Esophagus squamous epithelium (tissue), 5 donors: Measurements from ENCODE around the gene SRGAP3. TPM values are rescaled to one million over a fixed set of nuclear protein-coding genes. Genes with fewer than 3 reads are reported as not detected.

Experiments used
- DNase-seq: peaks from one replicate; lab custom pipeline; 2025; lab: John Stamatoyannopoulos, UW
- H3K27ac ChIP-seq, 4 donors: fragments of 200-600 bp; sonication (generic); one replicate each; pipeline ENCODE4 v1.5.1; 2016 to 2019; ENCODE audit warnings: mild to moderate bottlenecking in 1 of 4
- H3K27me3 ChIP-seq, 4 donors: fragments of 200-600 bp; sonication (generic); 1 replicate in 3 of 4; 2 replicates in 1 of 4; pipeline versions ENCODE4 v1.5.1 to v1.6.0; 2017 to 2021; ENCODE audit warnings: antibody characterized with exemption in 1 of 4
- H3K36me3 ChIP-seq, 3 donors: fragments of 200-600 bp; sonication (generic); one replicate each; pipeline ENCODE4 v1.5.1; 2016 to 2019
- H3K4me1 ChIP-seq, 3 donors: fragments of 200-600 bp; sonication (generic); one replicate each; pipeline ENCODE4 v1.5.1; 2017 to 2019
- H3K4me3 ChIP-seq, 4 donors: fragments of 200-600 bp; sonication (generic); 1 replicate in 3 of 4; 2 replicates in 1 of 4; pipeline ENCODE4 v1.5.1; 2016 to 2019; ENCODE audit warnings: mild to moderate bottlenecking in 2 of 4, moderate library complexity in 1 of 4
- H3K9me3 ChIP-seq, 3 donors: fragments of 200-600 bp; sonication (generic); one replicate each; pipeline ENCODE4 v1.5.1; 2016 to 2019
- CTCF ChIP-seq, 6 experiments: fragments of 450-650 bp in 4 of 6; fragments of 200-600 bp in 2 of 6; sonication (generic) in 2 of 6; IDR thresholded peaks; one replicate each; pipeline ENCODE4 v1.5.1; 2016 to 2019; ENCODE audit warnings: antibody characterized with exemption in 6 of 6, mild to moderate bottlenecking in 4 of 6, moderate library complexity in 4 of 6
- POLR2A ChIP-seq, 4 donors: fragments of 450-650 bp; IDR thresholded peaks; one replicate each; pipeline ENCODE4 v1.6.1; 2017; ENCODE audit warnings: antibody characterized with exemption in 4 of 4, mild to moderate bottlenecking in 4 of 4, moderate library complexity in 3 of 4
- WGBS, 2 donors: methylation state at CpG; one replicate each; pipeline ENCODE4 v1.1.5; 2018; 5-methylcytosine and 5-hydroxymethylcytosine counted together
- intact Hi-C: fragments of 100-400 bp; cut with DNase I; formaldehyde crosslinking; loops from one replicate; pipeline ENCODE4 v1.15.0; 2022
- total RNA-seq, 4 donors: library from RNA; depleted of rRNA; stranded (reverse); fragments of >200 nt; gene quantifications; one replicate each; pipeline ENCODE4 v1.1.0, GENCODE V29; 2016
- donor health status: DM: yes; HTN: yes; CAD: no.

Gene SRGAP3
- total RNA-seq, 4 donors from 2014 or later = 4.0 to 15.8 (median 6.6) TPM

GRCh38 chr3:9209777-9210176 lies 39.7 kb downstream of the SRGAP3 start:
- TF ChIP-seq POLR2A (IDR thresholded peaks at IDR 0.05) (no peak), CTCF (IDR thresholded peaks at IDR 0.05) (no peak)
- no peaks in the 10 kb centered on the region for H3K27me3 ChIP-seq
- WGBS, 2 donors = 88 to 92% methylated on average over 3 of the region's 3 CpGs
- intact Hi-C loops = no loop called here
- H3K9me3 ChIP-seq = no peaks in the 10 kb centered on the region
- DNase-seq = no peak
- no peaks in the 10 kb centered on the region for H3K36me3 ChIP-seq
- H3K27ac ChIP-seq = no peak overlapping the region
- no peaks in the 10 kb centered on the region for H3K4me1 ChIP-seq
- H3K4me3 ChIP-seq = no peak overlapping the region

- intact Hi-C loops = no loop called here
- DNase-seq = no peak
- Histone ChIP-seq H3K9me3 (no peaks in the 10 kb centered on the region), H3K36me3 (no peaks in the 10 kb centered on the region), H3K4me1 (no peaks in the 10 kb centered on the region), H3K27ac (no peak overlapping the region), H3K27me3 (no peaks in the 10 kb centered on the region), H3K4me3 (no peak overlapping the region)
- TF ChIP-seq CTCF (IDR thresholded peaks at IDR 0.05) (no peak), POLR2A (IDR thresholded peaks at IDR 0.05) (no peak)
- WGBS, 2 donors = 87 to 100% methylated on average over 2 of the region's 2 CpGs
These were observed 40.8 kb downstream of the SRGAP3 start for GRCh38 chr3:9208605-9209152.

GRCh38 chr3:9207116-9207763 lies 42.2 kb downstream of the SRGAP3 start:
- WGBS, 2 donors = 76 to 83% methylated on average over 7 of the region's 7 CpGs
- H3K36me3 ChIP-seq = no peaks in the 10 kb centered on the region
- TF ChIP-seq POLR2A (IDR thresholded peaks at IDR 0.05) (no peak), CTCF (IDR thresholded peaks at IDR 0.05) (no peak)

GRCh38 chr3:9206287-9206686 lies 43.2 kb downstream of the SRGAP3 start:
- H3K4me3 ChIP-seq = no peak overlapping the region
- WGBS, 2 donors = 86 to 88% methylated on average over 4 of the region's 4 CpGs
- TF ChIP-seq POLR2A (IDR thresholded peaks at IDR 0.05) (no peak), CTCF (IDR thresholded peaks at IDR 0.05) (no peak)

More at GRCh38 chr3:9207116-9207763, 42.2 kb downstream of the SRGAP3 start:
- H3K9me3 ChIP-seq = no peaks in the 10 kb centered on the region
- intact Hi-C loops = no loop called here
- H3K27ac ChIP-seq = no peak overlapping the region
- no peak overlapping the region for H3K4me3 ChIP-seq
- DNase-seq = no peak
- H3K4me1 ChIP-seq = no peaks in the 10 kb centered on the region
- H3K27me3 ChIP-seq = no peaks in the 10 kb centered on the region

GRCh38 chr3:9205345-9206143 lies 43.9 kb downstream of the SRGAP3 start:
- 68 to 81% methylated on average over 9 of the region's 9 CpGs for WGBS, 2 donors

More at GRCh38 chr3:9206287-9206686, 43.2 kb downstream of the SRGAP3 start:
- H3K9me3 ChIP-seq = no peaks in the 10 kb centered on the region
- no peaks in the 10 kb centered on the region for H3K27me3 ChIP-seq
- no peaks in the 10 kb centered on the region for H3K4me1 ChIP-seq
- no peak overlapping the region for H3K27ac ChIP-seq
- DNase-seq = no peak
- no peaks in the 10 kb centered on the region for H3K36me3 ChIP-seq
- intact Hi-C loops = no loop called here

More at GRCh38 chr3:9205345-9206143, 43.9 kb downstream of the SRGAP3 start:
- TF ChIP-seq POLR2A (IDR thresholded peaks at IDR 0.05) (no peak), CTCF (IDR thresholded peaks at IDR 0.05) (no peak)
- no peak for DNase-seq
- Histone ChIP-seq H3K27me3 (no peaks in the 10 kb centered on the region), H3K36me3 (no peaks in the 10 kb centered on the region), H3K4me3 (no peak overlapping the region), H3K27ac (no peak overlapping the region), H3K9me3 (no peaks in the 10 kb centered on the region), H3K4me1 (no peaks in the 10 kb centered on the region)
- intact Hi-C loops = no loop called here
